Keratinocyte (primary cell): Measurements from ENCODE around the gene PDS5B.

ENCODE experiments used
- CTCF ChIP-seq, 3 experiments: IDR thresholded peaks in 1 of 3; conservative IDR thresholded peaks in 1 of 3; optimal IDR thresholded peaks in 1 of 3; 2 replicates in 2 of 3; 3 replicates in 1 of 3; pipeline versions ENCODE3 to v1.5.1; 2011; ENCODE audit warnings: low read length in 3 of 3, mild to moderate bottlenecking in 3 of 3, moderate library complexity in 2 of 3, control low read depth in 1 of 3, inconsistent platforms in 1 of 3; ENCODE audit not compliant: insufficient read depth in 2 of 3; ENCODE audit errors: extremely low read depth in 1 of 3
- EZH2 ChIP-seq: IDR thresholded peaks from one replicate; pipeline ENCODE4 v1.6.1; 2012; ENCODE audit warnings: inconsistent platforms, mild to moderate bottlenecking, low read length, moderate library complexity

- no peak for TF ChIP-seq CTCF (optimal IDR thresholded peaks at IDR 0.05 in 1 of 3, IDR thresholded peaks at IDR 0.05 in 1 of 3, conservative IDR thresholded peaks at IDR 0.05 in 1 of 3; ENCODE audit: extremely low read depth in 1 of 3, insufficient read depth in 2 of 3, low read length in 3 of 3)
- no peak for TF ChIP-seq EZH2
Measured at GRCh38 chr13:32548837-32549236, 37.4 kb upstream of the PDS5B start.
